ENCODE data around the gene RASA2. TPM values are rescaled to one million over a fixed set of nuclear protein-coding genes. Genes with fewer than 3 reads are reported as not detected.

Gene RASA2, protein sequence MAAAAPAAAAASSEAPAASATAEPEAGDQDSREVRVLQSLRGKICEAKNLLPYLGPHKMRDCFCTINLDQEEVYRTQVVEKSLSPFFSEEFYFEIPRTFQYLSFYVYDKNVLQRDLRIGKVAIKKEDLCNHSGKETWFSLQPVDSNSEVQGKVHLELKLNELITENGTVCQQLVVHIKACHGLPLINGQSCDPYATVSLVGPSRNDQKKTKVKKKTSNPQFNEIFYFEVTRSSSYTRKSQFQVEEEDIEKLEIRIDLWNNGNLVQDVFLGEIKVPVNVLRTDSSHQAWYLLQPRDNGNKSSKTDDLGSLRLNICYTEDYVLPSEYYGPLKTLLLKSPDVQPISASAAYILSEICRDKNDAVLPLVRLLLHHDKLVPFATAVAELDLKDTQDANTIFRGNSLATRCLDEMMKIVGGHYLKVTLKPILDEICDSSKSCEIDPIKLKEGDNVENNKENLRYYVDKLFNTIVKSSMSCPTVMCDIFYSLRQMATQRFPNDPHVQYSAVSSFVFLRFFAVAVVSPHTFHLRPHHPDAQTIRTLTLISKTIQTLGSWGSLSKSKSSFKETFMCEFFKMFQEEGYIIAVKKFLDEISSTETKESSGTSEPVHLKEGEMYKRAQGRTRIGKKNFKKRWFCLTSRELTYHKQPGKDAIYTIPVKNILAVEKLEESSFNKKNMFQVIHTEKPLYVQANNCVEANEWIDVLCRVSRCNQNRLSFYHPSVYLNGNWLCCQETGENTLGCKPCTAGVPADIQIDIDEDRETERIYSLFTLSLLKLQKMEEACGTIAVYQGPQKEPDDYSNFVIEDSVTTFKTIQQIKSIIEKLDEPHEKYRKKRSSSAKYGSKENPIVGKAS
- total RNA-seq: 7.7 TPM

GRCh38 chr3:141486746-141487520 is at the start of gene RASA2:
Gene RASA2, plus strand, starts transcription at chr3:141487027. Its CDS starts 57 bp downstream, at chr3:141487084.
- Histone ChIP-seq H3K4me3 (peak within 1 kb of the TSS; percentile 87 to 88), H3K9me3 (no peaks in the 10 kb centered on the region), H3K36me3 (no peaks in the 10 kb centered on the region), H3K4me1 (peaks cover 3 to 8% of the 10 kb centered on the region in 2 donors), H3K27ac (peak within 1 kb of the TSS; percentile 88 to 95), H3K27me3 (no peaks in the 10 kb centered on the region)
- DNase-seq (ENCODE audit: low spot score in 2 of 2): peak; percentile 24 to 86
- no peak for TF ChIP-seq CTCF (IDR thresholded peaks at IDR 0.05)
- intact Hi-C loops (cut with DNase I): loop anchor here (1.0 to 10.0 kb wide), 4 partner anchors 176 to 388 kb away; partner anchors contain the start of genes ATP1B3, PXYLP1 and RNF7

- no peak for TF ChIP-seq CTCF (IDR thresholded peaks at IDR 0.05)
- no peaks in the 10 kb centered on the region for H3K9me3 ChIP-seq
- intact Hi-C loops (cut with DNase I): no loop called here
- no peaks in the 10 kb centered on the region for H3K27me3 ChIP-seq
- peaks cover 14 to 32% of the 10 kb centered on the region in 2 donors for H3K36me3 ChIP-seq
- H3K4me1 ChIP-seq: peaks cover 0 to 23% of the 10 kb centered on the region in 2 donors
- H3K27ac ChIP-seq: peak overlapping the region; percentile 63 to 80
- no peak for DNase-seq (ENCODE audit: low spot score in 2 of 2)
- H3K4me3 ChIP-seq: no peak overlapping the region
These were observed 47.2 kb upstream of the RASA2 start for GRCh38 chr3:141439589-141439988.

- Histone ChIP-seq H3K4me1 (peaks cover 0 to 23% of the 10 kb centered on the region in 2 donors), H3K36me3 (peaks cover 24 to 43% of the 10 kb centered on the region in 2 donors), H3K9me3 (no peaks in the 10 kb centered on the region), H3K4me3 (no peak overlapping the region), H3K27me3 (no peaks in the 10 kb centered on the region), H3K27ac (peak overlapping the region; percentile 72 to 80)
- TF ChIP-seq CTCF (IDR thresholded peaks at IDR 0.05): no peak
- no peak for DNase-seq (ENCODE audit: low spot score in 2 of 2)
- intact Hi-C loops (cut with DNase I): loop anchor here (2.0 kb wide), 1 partner anchor 28 kb away; no protein-coding TSS in a partner anchor
These were observed 45.9 kb upstream of the RASA2 start for GRCh38 chr3:141440942-141441341.

DNA sequence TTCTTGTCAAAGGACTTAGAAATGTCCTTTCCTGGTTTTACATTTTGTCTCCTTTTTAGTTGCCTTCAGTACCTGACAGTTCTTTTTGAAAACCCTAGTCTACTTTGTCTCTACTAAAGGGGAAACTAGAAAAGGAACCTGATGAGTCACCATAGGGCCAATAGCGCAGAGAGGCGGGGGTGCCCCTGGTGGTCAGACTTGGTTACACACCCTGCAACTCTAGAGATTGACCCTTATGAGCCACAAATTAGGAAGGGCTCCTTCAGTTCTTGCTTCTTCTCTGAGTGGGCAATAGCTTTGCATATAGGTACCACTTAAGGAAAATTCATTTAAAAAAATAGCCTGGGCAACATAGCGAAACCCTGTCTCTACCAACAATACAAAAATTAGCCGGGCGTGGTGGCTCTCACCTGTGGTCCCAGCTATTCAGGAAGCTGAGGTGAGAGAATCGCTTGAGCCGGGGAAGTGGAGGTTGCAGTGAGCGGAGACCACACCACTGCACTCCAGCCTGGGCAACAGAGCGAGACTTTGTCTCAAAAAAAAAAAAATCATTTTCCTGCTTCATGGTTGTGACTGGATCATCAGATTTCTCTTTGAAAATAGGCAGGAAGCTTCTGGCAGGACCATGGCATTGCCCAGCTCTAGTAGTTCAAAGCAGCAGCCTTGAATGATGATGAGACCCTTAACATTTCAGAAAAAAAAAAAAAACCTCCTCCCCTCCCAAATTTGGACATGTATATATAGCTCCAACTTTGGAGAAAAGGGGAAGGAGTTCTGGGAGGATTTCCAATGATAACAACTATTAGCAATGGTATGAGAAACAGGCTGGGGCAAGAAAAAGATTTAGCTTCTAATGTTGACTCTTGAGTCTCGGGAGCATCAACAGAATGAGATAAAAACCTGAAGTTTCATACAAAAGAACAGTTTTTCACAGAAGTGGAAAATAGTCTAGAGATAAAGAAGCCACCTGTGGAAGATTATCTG is 45.2 kb upstream of the RASA2 start:
- Histone ChIP-seq H3K27me3 (no peaks in the 10 kb centered on the region), H3K4me1 (peaks cover 0 to 22% of the 10 kb centered on the region in 2 donors), H3K4me3 (peak overlapping the region in 1 of 2 donors; percentile 38), H3K9me3 (no peaks in the 10 kb centered on the region), H3K36me3 (peaks cover 24 to 45% of the 10 kb centered on the region in 2 donors), H3K27ac (peak overlapping the region; percentile 72 to 80)
- DNase-seq (ENCODE audit: low spot score in 2 of 2): no peak
- TF ChIP-seq CTCF (IDR thresholded peaks at IDR 0.05): peak; percentile 37 to 52 (median 51)
- intact Hi-C loops (cut with DNase I): loop anchor here (2.0 kb wide), 2 partner anchors 29 to 73 kb away; partner anchors contain the start of gene ZBTB38

Measured in ascending aorta (tissue), 2 donors.